Ureter (tissue), 1 donor: Measurements from ENCODE around the gene CST9. TPM values are rescaled to one million over a fixed set of nuclear protein-coding genes. Genes with fewer than 3 reads are reported as not detected.

Experiments
- DNase-seq: peaks from one replicate; pipeline ENCODE4 v3.0.0-alpha.2; 2020; ENCODE audit warnings: low spot score
- total RNA-seq: library from RNA; stranded (reverse); gene quantifications from one replicate; pipeline ENCODE4 v1.2.4, GENCODE V29; 2023
- donor health status: DM: yes; HTN: yes; CAD: no.

Gene CST9
- total RNA-seq = not detected

- no peak for DNase-seq
Measured at GRCh38 chr20:23605867-23606651, at the start of gene CST9. TSS of gene CST9 (minus strand) at chr20:23605917. CDS start at chr20:23605864, 53 bp downstream.

- DNase-seq = no peak
Measured at GRCh38 chr20:23654717-23655116, 49.0 kb upstream of the CST9 start.

- DNase-seq = no peak
Measured at GRCh38 chr20:23654000-23654399, 48.3 kb upstream of the CST9 start.

GRCh38 chr20:23653400-23653938 lies 47.8 kb upstream of the CST9 start:
- DNase-seq = no peak

- DNase-seq = no peak
Measured at GRCh38 chr20:23652926-23653325, 47.2 kb upstream of the CST9 start.

- no peak for DNase-seq
Measured at GRCh38 chr20:23652371-23652770, 46.7 kb upstream of the CST9 start.

GRCh38 chr20:23651117-23651516 lies 45.4 kb upstream of the CST9 start:
- no peak for DNase-seq

- DNase-seq = no peak
Measured at GRCh38 chr20:23649830-23650417, 44.2 kb upstream of the CST9 start.

GRCh38 chr20:23649242-23649641 lies 43.5 kb upstream of the CST9 start:
- no peak for DNase-seq

GRCh38 chr20:23647346-23647745 lies 41.6 kb upstream of the CST9 start:
- no peak for DNase-seq

GRCh38 chr20:23646106-23646873 lies 40.6 kb upstream of the CST9 start:
- no peak for DNase-seq

GRCh38 chr20:23645575-23645974 lies 39.9 kb upstream of the CST9 start:
- no peak for DNase-seq

GRCh38 chr20:23644164-23644563 lies 38.4 kb upstream of the CST9 start:
- no peak for DNase-seq

- no peak for DNase-seq
Measured at GRCh38 chr20:23643659-23644058, 37.9 kb upstream of the CST9 start.

GRCh38 chr20:23641936-23642751 lies 36.4 kb upstream of the CST9 start:
- DNase-seq = no peak

GRCh38 chr20:23640671-23641667 lies 35.3 kb upstream of the CST9 start:
- DNase-seq = no peak

- DNase-seq = no peak
Measured at GRCh38 chr20:23640018-23640601, 34.4 kb upstream of the CST9 start.

GRCh38 chr20:23639490-23639958 lies 33.8 kb upstream of the CST9 start:
- no peak for DNase-seq

- no peak for DNase-seq
Measured at GRCh38 chr20:23638309-23638708, 32.6 kb upstream of the CST9 start.
